Upper lobe of right lung (tissue), 1 donor: Measurements from ENCODE around the gene RSF1. TPM values are rescaled to one million over a fixed set of nuclear protein-coding genes. Genes with fewer than 3 reads are reported as not detected.

ENCODE experiments used
- ATAC-seq: fragments of 200-7000 bp; cut with Tn5 transposase; one replicate; pipeline ENCODE4 v1.9.1; 2020; ENCODE audit warnings: mild to moderate bottlenecking, moderate library complexity
- DNase-seq: peaks from one replicate; pipeline ENCODE4 v3.0.0-alpha.2; 2020
- H3K27ac ChIP-seq: fragments of 200-600 bp; one replicate; pipeline ENCODE4 v1.8.0; 2022
- H3K27me3 ChIP-seq: fragments of 200-600 bp; one replicate; pipeline ENCODE4 v1.8.0; 2022; ENCODE audit warnings: mild to moderate bottlenecking
- H3K36me3 ChIP-seq: fragments of 200-600 bp; one replicate; pipeline ENCODE4 v1.8.0; 2022
- H3K4me1 ChIP-seq: fragments of 200-600 bp; one replicate; pipeline ENCODE4 v1.8.0; 2022
- H3K4me3 ChIP-seq: fragments of 200-600 bp; one replicate; pipeline ENCODE4 v1.8.0; 2022; ENCODE audit warnings: mild to moderate bottlenecking
- H3K9me3 ChIP-seq: fragments of 200-600 bp; one replicate; pipeline ENCODE4 v1.8.0; 2022
- CTCF ChIP-seq: fragments of 200-600 bp; IDR thresholded peaks from one replicate; pipeline ENCODE4 v1.8.0; 2022; ENCODE audit warnings: antibody characterized with exemption
- intact Hi-C: fragments of 100-400 bp; cut with DNase I; formaldehyde crosslinking; loops from one replicate; pipeline ENCODE4 v1.11.0; 2022
- total RNA-seq: library from RNA; stranded (reverse); fragmentation: NEBNext Ultra II Directional; extraction: Animal tissue kit (Norgen Biotek cat#: 25700); gene quantifications from one replicate; pipeline ENCODE4 v1.2.1, GENCODE V29; 2021
- donor health status: DM: no; HTN: yes; CAD: no; lungs with severe emphysema.

Gene RSF1
- total RNA-seq, 1 donor from 2014 or later = 62.5 TPM

DNA sequence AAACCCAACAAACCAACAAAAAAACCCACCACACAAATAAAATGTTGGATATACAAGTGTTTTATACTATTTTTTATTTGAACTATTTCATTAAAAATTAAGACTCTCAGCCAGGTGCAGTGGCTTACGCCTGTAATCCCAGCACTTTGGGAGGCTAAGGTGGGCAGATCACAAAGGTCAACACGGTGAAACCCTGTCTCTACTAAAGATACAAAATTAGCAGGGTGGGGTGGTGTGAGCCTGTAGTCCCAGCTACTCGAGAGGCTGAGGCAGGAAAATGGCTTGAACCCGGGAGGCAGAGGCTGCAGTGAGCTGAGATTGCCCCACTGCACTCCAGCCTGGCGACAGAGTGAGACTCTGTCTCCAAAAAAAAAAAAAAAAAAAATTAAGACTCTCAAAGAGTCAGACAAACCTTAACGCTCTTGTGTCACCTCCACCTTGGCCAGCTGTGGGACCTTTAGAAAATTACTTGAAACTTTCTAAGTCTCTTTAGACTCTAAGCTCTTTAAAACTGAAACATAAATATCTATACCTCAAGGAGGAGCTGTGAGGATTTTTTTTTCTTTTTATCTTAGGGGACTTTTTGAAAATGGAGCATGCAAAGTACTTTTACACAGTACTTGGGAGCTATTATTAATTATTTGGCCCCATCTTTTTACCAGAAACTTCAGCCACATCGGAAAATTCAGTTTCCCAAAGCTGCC is 114.5 kb downstream of the RSF1 start:
- intact Hi-C loops = no loop called here
- no peak overlapping the region for H3K4me3 ChIP-seq
- TF ChIP-seq CTCF = no peak
- no peaks in the 10 kb centered on the region for H3K4me1 ChIP-seq
- ATAC-seq = no peak
- H3K27ac ChIP-seq = no peak overlapping the region
- no peak for DNase-seq
- H3K36me3 ChIP-seq = peaks cover 12% of the 10 kb centered on the region
- H3K9me3 ChIP-seq = no peaks in the 10 kb centered on the region
- no peaks in the 10 kb centered on the region for H3K27me3 ChIP-seq

GRCh38 chr11:77705195-77705875 is 115.2 kb downstream of the RSF1 start:
- DNase-seq = no peak
- no peaks in the 10 kb centered on the region for H3K9me3 ChIP-seq
- intact Hi-C loops = no loop called here
- H3K36me3 ChIP-seq = peaks cover 16% of the 10 kb centered on the region
- H3K27ac ChIP-seq = no peak overlapping the region
- TF ChIP-seq CTCF = no peak
- ATAC-seq = peak; percentile 57
- no peak overlapping the region for H3K4me3 ChIP-seq
- no peaks in the 10 kb centered on the region for H3K4me1 ChIP-seq
- H3K27me3 ChIP-seq = no peaks in the 10 kb centered on the region

- intact Hi-C loops = no loop called here
- H3K4me1 ChIP-seq = no peaks in the 10 kb centered on the region
- peaks cover 22% of the 10 kb centered on the region for H3K36me3 ChIP-seq
- no peak for ATAC-seq
- no peak overlapping the region for H3K27ac ChIP-seq
- H3K4me3 ChIP-seq = no peak overlapping the region
- DNase-seq = no peak
- no peaks in the 10 kb centered on the region for H3K27me3 ChIP-seq
- TF ChIP-seq CTCF = no peak
- H3K9me3 ChIP-seq = no peaks in the 10 kb centered on the region
Measured at GRCh38 chr11:77704029-77704428, 116.5 kb downstream of the RSF1 start.

GRCh38 chr11:77699425-77699824 is 121.1 kb downstream of the RSF1 start:
- Histone ChIP-seq H3K9me3 (no peaks in the 10 kb centered on the region), H3K4me1 (no peaks in the 10 kb centered on the region), H3K36me3 (peaks cover 52% of the 10 kb centered on the region), H3K4me3 (no peak overlapping the region), H3K27ac (no peak overlapping the region), H3K27me3 (no peaks in the 10 kb centered on the region)
- DNase-seq (no peak), ATAC-seq (no peak)
- intact Hi-C loops = no loop called here
- TF ChIP-seq CTCF = no peak

- no peak for TF ChIP-seq CTCF
- Histone ChIP-seq H3K4me3 (no peak overlapping the region), H3K27ac (no peak overlapping the region), H3K9me3 (no peaks in the 10 kb centered on the region), H3K27me3 (no peaks in the 10 kb centered on the region), H3K4me1 (no peaks in the 10 kb centered on the region), H3K36me3 (peaks cover 52% of the 10 kb centered on the region)
- ATAC-seq (no peak), DNase-seq (no peak)
- intact Hi-C loops = no loop called here
Measured at GRCh38 chr11:77698896-77699295, 121.6 kb downstream of the RSF1 start.
